ENCODE data around the gene FAM193A. TPM values are rescaled to one million over a fixed set of nuclear protein-coding genes. Genes with fewer than 3 reads are reported as not detected.
"Not testable (repeated sequence)": the region's sequence is repeated elsewhere in the genome, so short reads cannot be mapped to it uniquely, and the experiment has no call there.

The FAM193A gene
- total and polyA plus RNA-seq, 5 donors from 2014 or later: 0.71 to 44.3 (median 1.6) TPM

DNA sequence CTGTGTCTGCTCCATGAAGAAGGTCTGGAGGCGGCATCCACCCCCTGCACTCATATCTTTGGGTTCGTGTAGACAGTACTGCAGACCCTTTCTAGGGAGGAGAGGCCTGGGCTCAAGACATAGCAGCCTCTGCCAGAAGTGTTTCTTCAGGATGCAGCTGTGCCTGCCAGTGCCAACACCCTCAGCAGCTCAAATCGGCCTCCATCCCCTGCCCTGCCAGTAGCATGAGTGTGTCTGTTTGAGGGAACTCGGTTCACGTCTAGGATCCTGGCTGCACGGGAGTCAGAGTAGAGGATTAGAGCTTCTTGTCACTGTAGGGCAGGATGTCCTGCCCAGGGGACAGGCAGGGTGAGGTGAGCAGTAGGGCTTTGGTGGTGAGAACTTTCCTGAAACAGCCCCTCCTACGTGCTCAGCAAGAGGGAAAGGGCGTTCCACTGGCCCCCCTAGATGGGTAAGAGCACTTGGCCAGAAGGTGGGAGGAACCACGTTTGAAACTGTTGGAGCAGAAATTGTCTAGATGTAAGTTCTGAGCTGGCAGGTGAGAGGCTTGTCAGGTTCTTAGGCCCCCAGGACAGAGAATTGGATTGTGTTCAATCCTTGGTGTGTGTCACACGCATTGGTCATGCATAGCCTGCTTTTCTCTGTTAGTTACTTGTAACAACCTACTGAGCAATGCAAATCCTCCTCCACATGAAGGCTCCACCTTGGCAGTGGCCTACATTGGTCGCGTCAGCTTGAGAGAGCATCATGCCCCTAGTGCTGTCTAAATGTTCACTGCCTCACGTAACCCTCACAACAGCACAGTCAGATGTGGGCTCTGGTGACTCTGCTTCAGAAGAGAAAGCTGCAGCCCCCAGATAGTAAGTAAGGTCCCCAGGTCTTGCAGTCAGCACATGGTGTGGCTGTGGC is 25.8 kb upstream of the FAM193A start:
- H3K36me3 Mint-ChIP-seq: peaks cover 27% of the 10 kb centered on the region
- ATAC-seq (ENCODE audit: low read depth in 2 of 2): no peak
- H3K27ac ChIP-seq (ENCODE audit: insufficient read depth, low read length, poor library complexity, severe bottlenecking): no peak overlapping the region

DNA sequence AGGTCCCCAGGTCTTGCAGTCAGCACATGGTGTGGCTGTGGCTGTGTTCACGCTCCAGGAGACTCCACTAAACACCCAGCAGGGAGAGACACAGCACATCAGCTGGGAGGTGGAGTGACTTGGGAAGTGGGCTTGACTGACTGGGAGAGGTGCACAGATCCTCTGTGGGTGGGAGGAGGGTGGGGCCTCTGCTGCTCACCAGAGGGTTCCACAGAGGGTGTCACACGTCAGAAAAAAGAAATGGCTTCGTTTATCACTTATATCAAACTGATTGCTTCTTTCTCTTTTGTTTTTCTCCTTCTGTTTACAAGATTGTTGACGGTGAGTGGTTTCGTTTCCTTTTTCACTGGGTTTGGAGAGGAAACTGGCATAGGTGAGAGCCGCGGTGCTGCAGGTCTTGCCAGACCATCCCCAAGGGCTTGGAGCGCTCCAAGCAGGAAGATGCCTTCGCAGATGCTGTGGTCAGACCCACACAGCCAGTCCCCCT is 24.8 kb upstream of the FAM193A start:
- H3K27me3 ChIP-seq (ENCODE audit: control insufficient read depth, insufficient read depth, low read length): no peaks in the 10 kb centered on the region
- no peaks in the 10 kb centered on the region for H3K9me3 ChIP-seq (ENCODE audit: control insufficient read depth in 2 of 2, low read length in 2 of 2)
- Mint-ChIP-seq H3K36me3 (peaks cover 34% of the 10 kb centered on the region), H3K4me1 (peaks cover 11 to 18% (median 16%) of the 10 kb centered on the region in 4 donors), H3K27ac (peak overlapping the region in 2 of 3 donors; percentile 59 to 74), H3K27me3 (no peaks in the 10 kb centered on the region), H3K9me3 (no peaks in the 10 kb centered on the region), H3K4me3 (no peak overlapping the region)
- DNase-seq (no peak), ATAC-seq (ENCODE audit: low read depth in 2 of 2) (no peak)
- H3K36me3 ChIP-seq (ENCODE audit: control insufficient read depth, insufficient read depth, low read length): peaks cover 84% of the 10 kb centered on the region
- no peak overlapping the region for H3K4me3 ChIP-seq (ENCODE audit: low read depth, low read length)
- no peak overlapping the region for H3K27ac ChIP-seq (ENCODE audit: insufficient read depth, low read length, poor library complexity, severe bottlenecking)
- H3K4me1 ChIP-seq (ENCODE audit: control insufficient read depth, insufficient read depth, low read length, poor library complexity, severe bottlenecking): no peaks in the 10 kb centered on the region

More for the DNA sequence above, 25.8 kb upstream of the FAM193A start:
- H3K27ac Mint-ChIP-seq: peak overlapping the region in 2 of 3 donors; percentile 64 to 87
- no peaks in the 10 kb centered on the region for H3K9me3 Mint-ChIP-seq
- Histone ChIP-seq H3K4me3 (ENCODE audit: low read depth, low read length) (no peak overlapping the region), H3K27me3 (ENCODE audit: control insufficient read depth, insufficient read depth, low read length) (no peaks in the 10 kb centered on the region), H3K4me1 (ENCODE audit: control insufficient read depth, insufficient read depth, low read length, poor library complexity, severe bottlenecking) (no peaks in the 10 kb centered on the region), H3K9me3 (ENCODE audit: control insufficient read depth in 2 of 2, low read length in 2 of 2) (no peaks in the 10 kb centered on the region), H3K36me3 (ENCODE audit: control insufficient read depth, insufficient read depth, low read length) (peaks cover 81% of the 10 kb centered on the region)
- H3K4me3 Mint-ChIP-seq: no peak overlapping the region
- peaks cover 13 to 18% (median 16%) of the 10 kb centered on the region in 4 donors for H3K4me1 Mint-ChIP-seq
- no peak for DNase-seq
- H3K27me3 Mint-ChIP-seq: no peaks in the 10 kb centered on the region

DNA sequence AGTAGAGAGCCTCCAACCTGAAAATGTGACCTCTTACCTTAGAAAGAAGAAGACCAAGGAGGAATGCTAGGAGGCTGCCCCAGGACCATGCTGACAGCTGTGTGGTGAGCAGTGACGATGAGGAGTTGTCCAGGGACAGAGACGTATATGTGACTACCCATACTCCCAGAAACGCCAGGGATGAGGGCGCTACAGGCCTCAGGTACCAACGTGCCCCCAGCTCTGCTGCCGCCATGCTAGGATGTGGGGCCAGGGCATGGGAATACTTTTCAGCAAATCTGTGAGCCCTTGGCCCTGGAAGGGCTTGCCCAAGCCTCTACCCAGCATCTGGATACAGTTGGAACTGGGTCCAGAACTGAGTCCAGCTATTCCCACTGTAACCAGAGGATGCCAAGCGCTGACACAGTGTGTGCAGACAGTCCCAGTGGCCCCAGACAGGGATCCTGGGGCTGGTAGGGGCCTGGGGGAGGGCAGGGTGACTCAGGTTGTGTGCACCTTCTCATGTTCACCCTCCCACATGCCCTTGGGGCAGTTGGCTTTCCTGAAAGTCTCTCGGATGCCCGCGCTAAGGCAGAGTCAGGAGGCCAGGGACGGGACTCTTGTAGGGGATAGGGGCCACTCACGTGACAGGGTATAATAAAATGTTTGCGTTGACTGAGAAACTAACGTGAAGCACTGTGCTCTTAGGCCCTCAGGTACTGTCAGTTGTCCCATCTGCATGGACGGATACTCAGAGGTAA is 23.9 kb upstream of the FAM193A start:
- Histone ChIP-seq H3K9me3 (ENCODE audit: control insufficient read depth in 2 of 2, low read length in 2 of 2) (no peaks in the 10 kb centered on the region), H3K36me3 (ENCODE audit: control insufficient read depth, insufficient read depth, low read length) (peaks cover 78% of the 10 kb centered on the region), H3K27me3 (ENCODE audit: control insufficient read depth, insufficient read depth, low read length) (no peaks in the 10 kb centered on the region), H3K27ac (ENCODE audit: insufficient read depth, low read length, poor library complexity, severe bottlenecking) (no peak overlapping the region), H3K4me3 (ENCODE audit: low read depth, low read length) (no peak overlapping the region), H3K4me1 (ENCODE audit: control insufficient read depth, insufficient read depth, low read length, poor library complexity, severe bottlenecking) (no peaks in the 10 kb centered on the region)
- peaks cover 34% of the 10 kb centered on the region for H3K36me3 Mint-ChIP-seq
- DNase-seq (no peak), ATAC-seq (ENCODE audit: low read depth in 2 of 2) (no peak)
- peak overlapping the region; percentile 59 to 83 (median 74) for H3K27ac Mint-ChIP-seq
- H3K9me3 Mint-ChIP-seq: no peaks in the 10 kb centered on the region
- H3K4me1 Mint-ChIP-seq: peaks cover 7 to 10% (median 9%) of the 10 kb centered on the region in 4 donors
- peak overlapping the region in 1 of 4 donors; percentile 48 for H3K4me3 Mint-ChIP-seq
- H3K27me3 Mint-ChIP-seq: no peaks in the 10 kb centered on the region

DNA sequence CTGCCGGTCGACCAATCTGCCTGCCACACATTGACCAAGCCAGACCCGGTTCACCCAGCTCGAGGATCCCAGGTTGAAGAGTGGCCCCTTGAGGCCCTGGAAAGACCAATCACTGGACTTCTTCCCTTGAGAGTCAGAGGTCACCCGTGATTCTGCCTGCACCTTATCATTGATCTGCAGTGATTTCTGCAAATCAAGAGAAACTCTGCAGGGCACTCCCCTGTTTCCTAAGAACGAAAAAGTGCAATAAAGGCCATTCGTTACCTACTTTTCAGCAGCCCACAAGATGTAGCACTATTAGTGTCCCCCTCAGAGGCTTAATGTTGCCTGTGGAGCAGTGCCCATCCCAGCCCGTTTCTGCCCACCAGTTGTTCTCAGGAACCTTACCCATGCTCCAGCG is 22.3 kb upstream of the FAM193A start:
- H3K4me1 Mint-ChIP-seq; H3K9me3 ChIP-seq (ENCODE audit: control insufficient read depth in 2 of 2, low read length in 2 of 2); H3K4me3 ChIP-seq (ENCODE audit: low read depth, low read length); H3K4me1 ChIP-seq (ENCODE audit: control insufficient read depth, insufficient read depth, low read length, poor library complexity, severe bottlenecking); DNase-seq; H3K9me3 Mint-ChIP-seq; H3K27ac ChIP-seq (ENCODE audit: insufficient read depth, low read length, poor library complexity, severe bottlenecking); H3K27me3 Mint-ChIP-seq; ATAC-seq (ENCODE audit: low read depth in 2 of 2); H3K27me3 ChIP-seq (ENCODE audit: control insufficient read depth, insufficient read depth, low read length); H3K4me3 Mint-ChIP-seq; H3K27ac Mint-ChIP-seq: not testable (repeated sequence)
- peaks cover 65% of the 10 kb centered on the region for H3K36me3 ChIP-seq (ENCODE audit: control insufficient read depth, insufficient read depth, low read length)
- peaks cover 34% of the 10 kb centered on the region for H3K36me3 Mint-ChIP-seq

DNA sequence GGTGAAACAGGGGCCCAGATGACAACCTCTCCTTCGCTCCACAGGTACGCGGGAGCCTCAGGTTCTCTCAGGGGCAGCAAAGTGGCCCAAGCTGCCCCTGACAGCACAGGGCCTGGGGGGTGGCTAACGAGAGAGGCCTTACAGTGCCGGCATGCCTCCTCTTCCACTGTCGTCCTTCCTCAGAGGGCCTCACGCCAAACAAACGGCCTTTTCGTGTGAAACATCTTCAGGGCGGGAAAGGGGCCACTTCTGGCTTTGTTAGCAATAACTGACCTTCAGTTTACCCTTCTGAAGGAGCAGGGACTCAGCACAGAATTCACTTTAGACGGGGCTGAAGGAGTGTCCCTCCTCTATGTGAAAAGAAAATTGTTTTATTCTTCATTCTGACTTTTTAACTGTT is 21.5 kb upstream of the FAM193A start:
- ATAC-seq (ENCODE audit: low read depth in 2 of 2); H3K27me3 ChIP-seq (ENCODE audit: control insufficient read depth, insufficient read depth, low read length); H3K27ac Mint-ChIP-seq; H3K9me3 ChIP-seq (ENCODE audit: control insufficient read depth in 2 of 2, low read length in 2 of 2); H3K27me3 Mint-ChIP-seq; H3K4me3 ChIP-seq (ENCODE audit: low read depth, low read length); H3K4me3 Mint-ChIP-seq; H3K4me1 ChIP-seq (ENCODE audit: control insufficient read depth, insufficient read depth, low read length, poor library complexity, severe bottlenecking); H3K9me3 Mint-ChIP-seq; H3K27ac ChIP-seq (ENCODE audit: insufficient read depth, low read length, poor library complexity, severe bottlenecking); DNase-seq; H3K4me1 Mint-ChIP-seq: not testable (repeated sequence)
- peaks cover 58% of the 10 kb centered on the region for H3K36me3 ChIP-seq (ENCODE audit: control insufficient read depth, insufficient read depth, low read length)
- peaks cover 34% of the 10 kb centered on the region for H3K36me3 Mint-ChIP-seq

DNA sequence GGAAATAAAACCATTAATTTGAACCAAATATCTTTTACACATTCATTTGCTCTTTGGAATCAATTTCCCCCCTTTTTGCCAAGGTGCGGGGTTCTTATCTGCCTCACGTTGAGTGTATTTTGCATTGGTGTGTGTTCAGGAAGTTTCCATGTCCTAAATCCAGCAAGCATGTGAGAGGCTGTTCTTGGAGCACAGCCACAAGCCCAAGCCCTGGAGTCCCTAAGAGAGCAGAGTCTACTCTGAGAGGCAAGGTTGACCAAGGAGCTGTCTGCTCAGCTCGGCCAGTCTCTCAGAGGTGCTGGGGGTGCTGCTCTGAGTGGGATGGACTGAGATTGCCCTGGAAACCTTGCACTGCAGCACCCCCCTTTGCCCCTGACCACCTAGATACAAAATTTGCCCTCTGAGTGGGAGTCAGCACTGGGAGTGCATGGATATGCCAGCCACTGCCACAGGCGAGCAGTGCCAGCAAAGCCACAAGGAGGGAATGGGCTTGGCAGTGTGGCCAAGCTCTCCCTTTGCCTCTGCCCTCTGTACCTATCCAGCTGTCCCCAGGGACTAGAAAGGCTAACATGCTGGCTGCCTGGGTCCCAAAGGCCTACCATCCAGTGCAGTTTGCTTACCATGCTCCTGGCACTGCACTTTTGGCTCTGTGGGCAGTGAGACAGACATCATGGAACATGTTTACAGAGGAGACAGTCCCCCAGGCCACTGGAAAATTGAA is 20.5 kb upstream of the FAM193A start:
- Histone ChIP-seq H3K27ac (ENCODE audit: insufficient read depth, low read length, poor library complexity, severe bottlenecking) (no peak overlapping the region), H3K4me3 (ENCODE audit: low read depth, low read length) (no peak overlapping the region), H3K4me1 (ENCODE audit: control insufficient read depth, insufficient read depth, low read length, poor library complexity, severe bottlenecking) (no peaks in the 10 kb centered on the region), H3K36me3 (ENCODE audit: control insufficient read depth, insufficient read depth, low read length) (peaks cover 47% of the 10 kb centered on the region), H3K9me3 (ENCODE audit: control insufficient read depth in 2 of 2, low read length in 2 of 2) (no peaks in the 10 kb centered on the region), H3K27me3 (ENCODE audit: control insufficient read depth, insufficient read depth, low read length) (no peaks in the 10 kb centered on the region)
- H3K4me3 Mint-ChIP-seq: no peak overlapping the region
- H3K36me3 Mint-ChIP-seq: peaks cover 34% of the 10 kb centered on the region
- peaks cover 0 to 1% (median 0%) of the 10 kb centered on the region in 4 donors for H3K4me1 Mint-ChIP-seq
- no peaks in the 10 kb centered on the region for H3K27me3 Mint-ChIP-seq
- no peaks in the 10 kb centered on the region for H3K9me3 Mint-ChIP-seq
- peak overlapping the region in 2 of 3 donors; percentile 14 to 80 for H3K27ac Mint-ChIP-seq
- ATAC-seq (ENCODE audit: low read depth in 2 of 2): no peak
- no peak for DNase-seq

DNA sequence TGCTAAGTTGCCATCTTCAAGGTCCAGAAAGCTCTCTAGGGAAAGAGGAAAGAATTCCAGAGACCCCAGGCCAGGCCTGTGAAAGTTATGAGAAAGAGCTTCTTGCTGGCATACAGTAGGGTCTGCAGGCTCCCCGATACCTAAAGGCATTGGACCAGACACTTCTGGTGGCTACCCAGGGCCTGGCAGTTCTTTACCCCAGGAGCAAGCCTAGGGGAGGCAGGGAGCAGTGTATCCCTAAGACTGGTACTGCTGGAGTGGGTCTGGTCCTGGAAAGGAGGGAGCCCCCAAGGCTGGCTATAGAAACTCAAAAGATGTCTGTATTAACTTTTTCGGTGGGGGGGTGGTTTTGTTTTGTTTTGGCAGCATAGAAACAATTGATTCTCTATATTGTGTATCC is 19.8 kb upstream of the FAM193A start:
- Histone ChIP-seq H3K4me3 (ENCODE audit: low read depth, low read length) (no peak overlapping the region), H3K27me3 (ENCODE audit: control insufficient read depth, insufficient read depth, low read length) (no peaks in the 10 kb centered on the region), H3K9me3 (ENCODE audit: control insufficient read depth in 2 of 2, low read length in 2 of 2) (no peaks in the 10 kb centered on the region), H3K4me1 (ENCODE audit: control insufficient read depth, insufficient read depth, low read length, poor library complexity, severe bottlenecking) (no peaks in the 10 kb centered on the region), H3K36me3 (ENCODE audit: control insufficient read depth, insufficient read depth, low read length) (peaks cover 47% of the 10 kb centered on the region), H3K27ac (ENCODE audit: insufficient read depth, low read length, poor library complexity, severe bottlenecking) (no peak overlapping the region)
- Mint-ChIP-seq H3K4me3 (no peak overlapping the region), H3K27me3 (no peaks in the 10 kb centered on the region), H3K4me1 (peaks cover 0 to 1% (median 0%) of the 10 kb centered on the region in 4 donors), H3K9me3 (no peaks in the 10 kb centered on the region), H3K27ac (peak overlapping the region in 1 of 3 donors; percentile 74), H3K36me3 (peaks cover 34% of the 10 kb centered on the region)
- DNase-seq (no peak), ATAC-seq (ENCODE audit: low read depth in 2 of 2) (no peak)

All from CD4-positive, CD25-positive, alpha-beta regulatory T cell (primary cell).